SH-SY5Y (cell line): ENCODE data around the gene ZNF394.

Source experiments
- GATA2 ChIP-seq: IDR thresholded peaks from 2 replicates; pipeline ENCODE4 v1.6.1; 2011; ENCODE audit warnings: mild to moderate bottlenecking, low read depth, low read length
- GATA3 ChIP-seq: IDR thresholded peaks from 2 replicates; pipeline ENCODE4 v1.6.1; 2011; ENCODE audit warnings: low read depth, mild to moderate bottlenecking, low read length, moderate library complexity

DNA sequence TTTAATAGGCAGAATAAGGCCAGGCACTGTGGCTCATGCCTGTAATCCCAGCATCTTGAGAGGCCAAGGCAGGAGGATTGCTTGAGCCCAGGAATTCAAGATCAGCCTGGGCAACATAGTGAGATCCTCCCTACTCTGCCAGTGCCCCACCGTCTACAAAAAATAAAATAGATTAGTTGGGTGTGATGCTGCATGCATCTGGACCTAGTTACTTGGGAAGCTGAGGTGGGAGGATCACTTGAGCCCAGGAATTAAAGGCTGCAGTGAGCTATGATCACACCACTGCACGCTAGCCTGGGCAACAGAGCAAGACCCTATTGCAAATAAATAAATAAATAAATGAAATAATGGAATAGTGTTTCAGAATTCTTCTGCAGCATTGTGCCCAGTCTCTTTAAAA, 35.6 kb upstream of the ZNF394 start:
- TF ChIP-seq GATA3 (no peak), GATA2 (no peak)
